ENCODE measurements around the gene STK24.

Gene STK24

GRCh38 chr13:98471934-98472333 is 105.0 kb downstream of the STK24 start:
- peaks cover 18% of the 10 kb centered on the region for H3K36me3 ChIP-seq (ENCODE audit: insufficient read depth, low read length)

GRCh38 chr13:98470920-98471319 is 106.0 kb downstream of the STK24 start:
- peaks cover 18% of the 10 kb centered on the region for H3K36me3 ChIP-seq (ENCODE audit: insufficient read depth, low read length)
- H3K4me3 ChIP-seq (ENCODE audit: low read depth, low read length) = no peak overlapping the region
- no peak overlapping the region for H2AFZ ChIP-seq (ENCODE audit: low read length, unreplicated experiment)
- peaks cover 4% of the 10 kb centered on the region for H3K4me1 ChIP-seq (ENCODE audit: control insufficient read depth, insufficient read depth, low read length, unreplicated experiment)
- H3K79me2 ChIP-seq (ENCODE audit: control insufficient read depth, insufficient read depth, low read length, unreplicated experiment) = peaks cover 18% of the 10 kb centered on the region
- H3K27ac ChIP-seq (ENCODE audit: low read depth, low read length) = no peak overlapping the region
- no peaks in the 10 kb centered on the region for H3K27me3 ChIP-seq (ENCODE audit: insufficient read depth, low read length)

More at GRCh38 chr13:98471934-98472333, 105.0 kb downstream of the STK24 start:
- H3K27me3 ChIP-seq (ENCODE audit: insufficient read depth, low read length) = no peaks in the 10 kb centered on the region
- no peak overlapping the region for H2AFZ ChIP-seq (ENCODE audit: low read length, unreplicated experiment)
- peaks cover 22% of the 10 kb centered on the region for H3K79me2 ChIP-seq (ENCODE audit: control insufficient read depth, insufficient read depth, low read length, unreplicated experiment)
- no peak overlapping the region for H3K27ac ChIP-seq (ENCODE audit: low read depth, low read length)
- H3K4me3 ChIP-seq (ENCODE audit: low read depth, low read length) = no peak overlapping the region
- peaks cover 13% of the 10 kb centered on the region for H3K4me1 ChIP-seq (ENCODE audit: control insufficient read depth, insufficient read depth, low read length, unreplicated experiment)

- Histone ChIP-seq H3K4me3 (ENCODE audit: low read depth, low read length) (no peak overlapping the region), H3K36me3 (ENCODE audit: insufficient read depth, low read length) (peaks cover 20% of the 10 kb centered on the region), H3K27ac (ENCODE audit: low read depth, low read length) (no peak overlapping the region), H2AFZ (ENCODE audit: low read length, unreplicated experiment) (no peak overlapping the region), H3K4me1 (ENCODE audit: control insufficient read depth, insufficient read depth, low read length, unreplicated experiment) (no peaks in the 10 kb centered on the region), H3K79me2 (ENCODE audit: control insufficient read depth, insufficient read depth, low read length, unreplicated experiment) (peaks cover 13% of the 10 kb centered on the region), H3K27me3 (ENCODE audit: insufficient read depth, low read length) (no peaks in the 10 kb centered on the region)
Observed at GRCh38 chr13:98468929-98469328, 108.0 kb downstream of the STK24 start.

GRCh38 chr13:98468361-98468760 is 108.5 kb downstream of the STK24 start:
- Histone ChIP-seq H3K27me3 (ENCODE audit: insufficient read depth, low read length) (no peaks in the 10 kb centered on the region), H2AFZ (ENCODE audit: low read length, unreplicated experiment) (no peak overlapping the region), H3K4me3 (ENCODE audit: low read depth, low read length) (no peak overlapping the region), H3K27ac (ENCODE audit: low read depth, low read length) (no peak overlapping the region), H3K4me1 (ENCODE audit: control insufficient read depth, insufficient read depth, low read length, unreplicated experiment) (no peaks in the 10 kb centered on the region), H3K36me3 (ENCODE audit: insufficient read depth, low read length) (peaks cover 20% of the 10 kb centered on the region; the same call in 1 of the 2 replicates), H3K79me2 (ENCODE audit: control insufficient read depth, insufficient read depth, low read length, unreplicated experiment) (peaks cover 16% of the 10 kb centered on the region)

GRCh38 chr13:98467263-98467985 is 109.5 kb downstream of the STK24 start:
- peaks cover 18% of the 10 kb centered on the region; the same call in 1 of the 2 replicates for H3K36me3 ChIP-seq (ENCODE audit: insufficient read depth, low read length)
- H3K27me3 ChIP-seq (ENCODE audit: insufficient read depth, low read length) = no peaks in the 10 kb centered on the region

GRCh38 chr13:98466634-98467236 is 110.2 kb downstream of the STK24 start:
- Histone ChIP-seq H3K27ac (ENCODE audit: low read depth, low read length) (no peak overlapping the region), H3K79me2 (ENCODE audit: control insufficient read depth, insufficient read depth, low read length, unreplicated experiment) (peaks cover 20% of the 10 kb centered on the region), H2AFZ (ENCODE audit: low read length, unreplicated experiment) (no peak overlapping the region), H3K4me3 (ENCODE audit: low read depth, low read length) (no peak overlapping the region), H3K4me1 (ENCODE audit: control insufficient read depth, insufficient read depth, low read length, unreplicated experiment) (no peaks in the 10 kb centered on the region), H3K36me3 (ENCODE audit: insufficient read depth, low read length) (peaks cover 14% of the 10 kb centered on the region; the same call in 1 of the 2 replicates), H3K27me3 (ENCODE audit: insufficient read depth, low read length) (no peaks in the 10 kb centered on the region)

More at GRCh38 chr13:98467263-98467985, 109.5 kb downstream of the STK24 start:
- peaks cover 17% of the 10 kb centered on the region for H3K79me2 ChIP-seq (ENCODE audit: control insufficient read depth, insufficient read depth, low read length, unreplicated experiment)
- no peak overlapping the region for H3K4me3 ChIP-seq (ENCODE audit: low read depth, low read length)
- no peak overlapping the region for H3K27ac ChIP-seq (ENCODE audit: low read depth, low read length)
- H3K4me1 ChIP-seq (ENCODE audit: control insufficient read depth, insufficient read depth, low read length, unreplicated experiment) = no peaks in the 10 kb centered on the region
- H2AFZ ChIP-seq (ENCODE audit: low read length, unreplicated experiment) = no peak overlapping the region

GRCh38 chr13:98462946-98463345 is 114.0 kb downstream of the STK24 start:
- peaks cover 16% of the 10 kb centered on the region for H3K79me2 ChIP-seq (ENCODE audit: control insufficient read depth, insufficient read depth, low read length, unreplicated experiment)
- H3K27me3 ChIP-seq (ENCODE audit: insufficient read depth, low read length) = no peaks in the 10 kb centered on the region
- no peak overlapping the region for H3K4me3 ChIP-seq (ENCODE audit: low read depth, low read length)
- H3K4me1 ChIP-seq (ENCODE audit: control insufficient read depth, insufficient read depth, low read length, unreplicated experiment) = no peaks in the 10 kb centered on the region
- H3K36me3 ChIP-seq (ENCODE audit: insufficient read depth, low read length) = peaks cover 22% of the 10 kb centered on the region; the same call in 1 of the 2 replicates
- H3K27ac ChIP-seq (ENCODE audit: low read depth, low read length) = no peak overlapping the region
- no peak overlapping the region for H2AFZ ChIP-seq (ENCODE audit: low read length, unreplicated experiment)

- Histone ChIP-seq H3K79me2 (ENCODE audit: control insufficient read depth, insufficient read depth, low read length, unreplicated experiment) (peaks cover 13% of the 10 kb centered on the region), H3K4me3 (ENCODE audit: low read depth, low read length) (no peak overlapping the region), H3K27ac (ENCODE audit: low read depth, low read length) (no peak overlapping the region), H3K4me1 (ENCODE audit: control insufficient read depth, insufficient read depth, low read length, unreplicated experiment) (no peaks in the 10 kb centered on the region), H3K36me3 (ENCODE audit: insufficient read depth, low read length) (peaks cover 22% of the 10 kb centered on the region; the same call in 1 of the 2 replicates), H3K27me3 (ENCODE audit: insufficient read depth, low read length) (no peaks in the 10 kb centered on the region), H2AFZ (ENCODE audit: low read length, unreplicated experiment) (no peak overlapping the region)
Observed at GRCh38 chr13:98462241-98462882, 114.5 kb downstream of the STK24 start.

- peaks cover 22% of the 10 kb centered on the region; the same call in 1 of the 2 replicates for H3K36me3 ChIP-seq (ENCODE audit: insufficient read depth, low read length)
- no peak overlapping the region for H3K4me3 ChIP-seq (ENCODE audit: low read depth, low read length)
- no peaks in the 10 kb centered on the region for H3K4me1 ChIP-seq (ENCODE audit: control insufficient read depth, insufficient read depth, low read length, unreplicated experiment)
- H3K27me3 ChIP-seq (ENCODE audit: insufficient read depth, low read length) = no peaks in the 10 kb centered on the region
- no peak overlapping the region for H2AFZ ChIP-seq (ENCODE audit: low read length, unreplicated experiment)
- no peak overlapping the region for H3K27ac ChIP-seq (ENCODE audit: low read depth, low read length)
- peaks cover 13% of the 10 kb centered on the region for H3K79me2 ChIP-seq (ENCODE audit: control insufficient read depth, insufficient read depth, low read length, unreplicated experiment)
Observed at GRCh38 chr13:98461486-98462240, 115.2 kb downstream of the STK24 start.

GRCh38 chr13:98460516-98460915 is 116.4 kb downstream of the STK24 start:
- H2AFZ ChIP-seq (ENCODE audit: low read length, unreplicated experiment) = no peak overlapping the region
- H3K27me3 ChIP-seq (ENCODE audit: insufficient read depth, low read length) = no peaks in the 10 kb centered on the region
- H3K4me1 ChIP-seq (ENCODE audit: control insufficient read depth, insufficient read depth, low read length, unreplicated experiment) = peaks cover under 1% of the 10 kb centered on the region
- peaks cover 13% of the 10 kb centered on the region for H3K79me2 ChIP-seq (ENCODE audit: control insufficient read depth, insufficient read depth, low read length, unreplicated experiment)
- no peak overlapping the region for H3K27ac ChIP-seq (ENCODE audit: low read depth, low read length)
- no peak overlapping the region for H3K4me3 ChIP-seq (ENCODE audit: low read depth, low read length)
- peaks cover 18% of the 10 kb centered on the region; the same call in 1 of the 2 replicates for H3K36me3 ChIP-seq (ENCODE audit: insufficient read depth, low read length)
